Measurements from ENCODE around the gene GOLGA1.
A peak's percentile ranks its signal among the peaks of the same experiment; 100 is the strongest.
"Not testable (repeated sequence)": the region's sequence is repeated elsewhere in the genome, so short reads cannot be mapped to it uniquely, and the experiment has no call there.

The GOLGA1 gene

GRCh38 chr9:124940894-124941678, at the start of gene GOLGA1:
Gene GOLGA1 (minus strand): TSS chr9:124941083. CDS start chr9:124938711, 2,372 bp downstream.
- Histone ChIP-seq H3K9me3 (ENCODE audit: low read depth, low read length) (no peaks in the 10 kb centered on the region), H3K36me3 (ENCODE audit: insufficient read depth, low read length) (no peaks in the 10 kb centered on the region; the same call in 1 of the 2 replicates), H3K9ac (ENCODE audit: insufficient read length) (peak within 1 kb of the TSS; percentile 94), H3K4me3 (peak within 1 kb of the TSS; percentile 92), H3K27ac (peak within 1 kb of the TSS; percentile 68)
- TF ChIP-seq FOXP2 (optimal IDR thresholded peaks at IDR 0.05; ENCODE audit: control extremely low read depth, extremely low read length, insufficient read depth) (peak; percentile 55), EZH2 (IDR thresholded peaks at IDR 0.05) (no peak), POLR2AphosphoS5 (IDR thresholded peaks at IDR 0.05; ENCODE audit: borderline replicate concordance, low read depth, low read length) (peak; percentile 93)
- peak; percentile 10 for DNase-seq (ENCODE audit: low read depth, low spot score)

GRCh38 chr9:124983698-124984097, 42.8 kb upstream of the GOLGA1 start:
- no peaks in the 10 kb centered on the region for H3K9me3 ChIP-seq (ENCODE audit: low read depth, low read length)
- H3K36me3 ChIP-seq (ENCODE audit: insufficient read depth, low read length), result no peaks in the 10 kb centered on the region
- no peak overlapping the region for H3K27ac ChIP-seq
- no peak overlapping the region for H3K9ac ChIP-seq (ENCODE audit: insufficient read length)
- H3K4me3 ChIP-seq, result no peak overlapping the region
- no peak for DNase-seq (ENCODE audit: low read depth, low spot score)
- TF ChIP-seq EZH2 (IDR thresholded peaks at IDR 0.05), result no peak
- TF ChIP-seq POLR2AphosphoS5 (IDR thresholded peaks at IDR 0.05; ENCODE audit: borderline replicate concordance, low read depth, low read length), result no peak
- TF ChIP-seq FOXP2 (optimal IDR thresholded peaks at IDR 0.05; ENCODE audit: control extremely low read depth, extremely low read length, insufficient read depth), result no peak

GRCh38 chr9:124980431-124980830, 39.5 kb upstream of the GOLGA1 start:
- TF ChIP-seq EZH2 (IDR thresholded peaks at IDR 0.05) (no peak), POLR2AphosphoS5 (IDR thresholded peaks at IDR 0.05; ENCODE audit: borderline replicate concordance, low read depth, low read length) (no peak), FOXP2 (optimal IDR thresholded peaks at IDR 0.05; ENCODE audit: control extremely low read depth, extremely low read length, insufficient read depth) (no peak)
- Histone ChIP-seq H3K36me3 (ENCODE audit: insufficient read depth, low read length) (no peaks in the 10 kb centered on the region), H3K9me3 (ENCODE audit: low read depth, low read length) (no peaks in the 10 kb centered on the region), H3K9ac (ENCODE audit: insufficient read length) (no peak overlapping the region), H3K27ac (no peak overlapping the region), H3K4me3 (no peak overlapping the region)
- DNase-seq (ENCODE audit: low read depth, low spot score), result no peak

- H3K9me3 ChIP-seq (ENCODE audit: low read depth, low read length), result no peaks in the 10 kb centered on the region
- no peak overlapping the region for H3K4me3 ChIP-seq
- no peak for DNase-seq (ENCODE audit: low read depth, low spot score)
- no peaks in the 10 kb centered on the region; the same call in 1 of the 2 replicates for H3K36me3 ChIP-seq (ENCODE audit: insufficient read depth, low read length)
- no peak overlapping the region for H3K9ac ChIP-seq (ENCODE audit: insufficient read length)
- no peak for TF ChIP-seq FOXP2 (optimal IDR thresholded peaks at IDR 0.05; ENCODE audit: control extremely low read depth, extremely low read length, insufficient read depth)
- no peak for TF ChIP-seq EZH2 (IDR thresholded peaks at IDR 0.05)
- TF ChIP-seq POLR2AphosphoS5 (IDR thresholded peaks at IDR 0.05; ENCODE audit: borderline replicate concordance, low read depth, low read length), result no peak
- H3K27ac ChIP-seq, result no peak overlapping the region
These were observed 34.2 kb upstream of the GOLGA1 start for GRCh38 chr9:124975131-124975530.

GRCh38 chr9:124973807-124974206, 32.9 kb upstream of the GOLGA1 start:
- TF ChIP-seq EZH2 (IDR thresholded peaks at IDR 0.05) (no peak), FOXP2 (optimal IDR thresholded peaks at IDR 0.05; ENCODE audit: control extremely low read depth, extremely low read length, insufficient read depth) (no peak), POLR2AphosphoS5 (IDR thresholded peaks at IDR 0.05; ENCODE audit: borderline replicate concordance, low read depth, low read length) (no peak)
- DNase-seq (ENCODE audit: low read depth, low spot score), result no peak
- Histone ChIP-seq H3K4me3 (no peak overlapping the region), H3K9ac (ENCODE audit: insufficient read length) (no peak overlapping the region), H3K9me3 (ENCODE audit: low read depth, low read length) (no peaks in the 10 kb centered on the region), H3K36me3 (ENCODE audit: insufficient read depth, low read length) (no peaks in the 10 kb centered on the region; the same call in 1 of the 2 replicates), H3K27ac (no peak overlapping the region)

GRCh38 chr9:124972241-124972770, 31.4 kb upstream of the GOLGA1 start:
- no peak for TF ChIP-seq EZH2 (IDR thresholded peaks at IDR 0.05)
- no peak for TF ChIP-seq FOXP2 (optimal IDR thresholded peaks at IDR 0.05; ENCODE audit: control extremely low read depth, extremely low read length, insufficient read depth)
- TF ChIP-seq POLR2AphosphoS5 (IDR thresholded peaks at IDR 0.05; ENCODE audit: borderline replicate concordance, low read depth, low read length), result no peak
- H3K36me3 ChIP-seq (ENCODE audit: insufficient read depth, low read length), result no peaks in the 10 kb centered on the region; the same call in 1 of the 2 replicates

GRCh38 chr9:124969401-124969800, 28.5 kb upstream of the GOLGA1 start:
- H3K36me3 ChIP-seq (ENCODE audit: insufficient read depth, low read length), result no peaks in the 10 kb centered on the region
- no peak for DNase-seq (ENCODE audit: low read depth, low spot score)
- no peak overlapping the region for H3K4me3 ChIP-seq
- H3K27ac ChIP-seq, result peak overlapping the region; percentile 52; the same call in 1 of the 2 replicates
- no peak overlapping the region for H3K9ac ChIP-seq (ENCODE audit: insufficient read length)
- TF ChIP-seq POLR2AphosphoS5 (IDR thresholded peaks at IDR 0.05; ENCODE audit: borderline replicate concordance, low read depth, low read length) (no peak), FOXP2 (optimal IDR thresholded peaks at IDR 0.05; ENCODE audit: control extremely low read depth, extremely low read length, insufficient read depth) (no peak), EZH2 (IDR thresholded peaks at IDR 0.05) (no peak)
- no peaks in the 10 kb centered on the region for H3K9me3 ChIP-seq (ENCODE audit: low read depth, low read length)

More at GRCh38 chr9:124972241-124972770, 31.4 kb upstream of the GOLGA1 start:
- no peak for DNase-seq (ENCODE audit: low read depth, low spot score)
- Histone ChIP-seq H3K9ac (ENCODE audit: insufficient read length) (no peak overlapping the region), H3K4me3 (no peak overlapping the region), H3K27ac (no peak overlapping the region), H3K9me3 (ENCODE audit: low read depth, low read length) (no peaks in the 10 kb centered on the region)

- no peak overlapping the region for H3K4me3 ChIP-seq
- no peaks in the 10 kb centered on the region for H3K9me3 ChIP-seq (ENCODE audit: low read depth, low read length)
- no peak overlapping the region for H3K27ac ChIP-seq
- no peak for DNase-seq (ENCODE audit: low read depth, low spot score)
- no peak overlapping the region for H3K9ac ChIP-seq (ENCODE audit: insufficient read length)
- H3K36me3 ChIP-seq (ENCODE audit: insufficient read depth, low read length), result no peaks in the 10 kb centered on the region
- TF ChIP-seq EZH2 (IDR thresholded peaks at IDR 0.05) (no peak), POLR2AphosphoS5 (IDR thresholded peaks at IDR 0.05; ENCODE audit: borderline replicate concordance, low read depth, low read length) (no peak), FOXP2 (optimal IDR thresholded peaks at IDR 0.05; ENCODE audit: control extremely low read depth, extremely low read length, insufficient read depth) (no peak)
These were observed 27.4 kb upstream of the GOLGA1 start for GRCh38 chr9:124968238-124968637.

- H3K36me3 ChIP-seq (ENCODE audit: insufficient read depth, low read length); H3K9ac ChIP-seq (ENCODE audit: insufficient read length); H3K9me3 ChIP-seq (ENCODE audit: low read depth, low read length); DNase-seq (ENCODE audit: low read depth, low spot score); H3K4me3 ChIP-seq: not testable (repeated sequence)
- peak overlapping the region; percentile 9; the same call in 1 of the 2 replicates for H3K27ac ChIP-seq
These were observed 25.1 kb upstream of the GOLGA1 start for GRCh38 chr9:124965775-124966568.

All from SK-N-MC (cell line).